PFSK-1 (cell line): ENCODE results near the gene NCLN. TPM values are rescaled to one million over a fixed set of nuclear protein-coding genes. Genes with fewer than 3 reads are reported as not detected.

ENCODE experiments used
- FOXP2 ChIP-seq: optimal IDR thresholded peaks from 2 replicates; pipeline ENCODE3; 2011; ENCODE audit warnings: borderline replicate concordance, control low read depth, inconsistent platforms; ENCODE audit not compliant: insufficient read depth; ENCODE audit errors: extremely low read length, extremely low read depth
- POLR2AphosphoS5 ChIP-seq: IDR thresholded peaks from 2 replicates; pipeline ENCODE4 v1.6.1; 2012; ENCODE audit warnings: low read depth, mild to moderate bottlenecking, control low read depth, low read length, moderate library complexity
- SIN3A ChIP-seq: IDR thresholded peaks from 2 replicates; pipeline ENCODE4 v1.6.1; 2012; ENCODE audit warnings: mild to moderate bottlenecking, low read length, moderate library complexity, borderline replicate concordance; ENCODE audit not compliant: insufficient read depth
- TAF1 ChIP-seq: IDR thresholded peaks from 2 replicates; pipeline ENCODE4 v1.6.1; 2012; ENCODE audit warnings: low read length, control low read depth, borderline replicate concordance; ENCODE audit not compliant: insufficient read depth
- polyA plus RNA-seq: library from polyadenylated mRNA; unstranded; fragments of >200 nt; gene quantifications from one replicate; pipeline ENCODE4 v1.2.1, GENCODE V29; 2012; ENCODE audit warnings: low read depth, missing spikeins; ENCODE audit not compliant: insufficient read length
- TF ChIP-seq, protein P1 (sequence below), 2 experiments: IDR thresholded peaks; 2 replicates each; pipeline versions ENCODE4 v1.6.1 to v1.8.0; 2011 to 2012; ENCODE audit warnings: low read depth in 2 of 2, low read length in 2 of 2, control low read depth in 1 of 2, inconsistent platforms in 1 of 2, mild to moderate bottlenecking in 1 of 2, moderate library complexity in 1 of 2; ENCODE audit not compliant: insufficient read depth in 1 of 2

The NCLN gene, protein sequence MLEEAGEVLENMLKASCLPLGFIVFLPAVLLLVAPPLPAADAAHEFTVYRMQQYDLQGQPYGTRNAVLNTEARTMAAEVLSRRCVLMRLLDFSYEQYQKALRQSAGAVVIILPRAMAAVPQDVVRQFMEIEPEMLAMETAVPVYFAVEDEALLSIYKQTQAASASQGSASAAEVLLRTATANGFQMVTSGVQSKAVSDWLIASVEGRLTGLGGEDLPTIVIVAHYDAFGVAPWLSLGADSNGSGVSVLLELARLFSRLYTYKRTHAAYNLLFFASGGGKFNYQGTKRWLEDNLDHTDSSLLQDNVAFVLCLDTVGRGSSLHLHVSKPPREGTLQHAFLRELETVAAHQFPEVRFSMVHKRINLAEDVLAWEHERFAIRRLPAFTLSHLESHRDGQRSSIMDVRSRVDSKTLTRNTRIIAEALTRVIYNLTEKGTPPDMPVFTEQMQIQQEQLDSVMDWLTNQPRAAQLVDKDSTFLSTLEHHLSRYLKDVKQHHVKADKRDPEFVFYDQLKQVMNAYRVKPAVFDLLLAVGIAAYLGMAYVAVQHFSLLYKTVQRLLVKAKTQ
- 133 TPM for polyA plus RNA-seq

- no peak; the same call in 1 of the 2 replicates for TF ChIP-seq POLR2AphosphoS5
- no peak for TF ChIP-seq SIN3A
- TF ChIP-seq FOXP2: peak; percentile 22
- TF ChIP-seq, protein P1, sequence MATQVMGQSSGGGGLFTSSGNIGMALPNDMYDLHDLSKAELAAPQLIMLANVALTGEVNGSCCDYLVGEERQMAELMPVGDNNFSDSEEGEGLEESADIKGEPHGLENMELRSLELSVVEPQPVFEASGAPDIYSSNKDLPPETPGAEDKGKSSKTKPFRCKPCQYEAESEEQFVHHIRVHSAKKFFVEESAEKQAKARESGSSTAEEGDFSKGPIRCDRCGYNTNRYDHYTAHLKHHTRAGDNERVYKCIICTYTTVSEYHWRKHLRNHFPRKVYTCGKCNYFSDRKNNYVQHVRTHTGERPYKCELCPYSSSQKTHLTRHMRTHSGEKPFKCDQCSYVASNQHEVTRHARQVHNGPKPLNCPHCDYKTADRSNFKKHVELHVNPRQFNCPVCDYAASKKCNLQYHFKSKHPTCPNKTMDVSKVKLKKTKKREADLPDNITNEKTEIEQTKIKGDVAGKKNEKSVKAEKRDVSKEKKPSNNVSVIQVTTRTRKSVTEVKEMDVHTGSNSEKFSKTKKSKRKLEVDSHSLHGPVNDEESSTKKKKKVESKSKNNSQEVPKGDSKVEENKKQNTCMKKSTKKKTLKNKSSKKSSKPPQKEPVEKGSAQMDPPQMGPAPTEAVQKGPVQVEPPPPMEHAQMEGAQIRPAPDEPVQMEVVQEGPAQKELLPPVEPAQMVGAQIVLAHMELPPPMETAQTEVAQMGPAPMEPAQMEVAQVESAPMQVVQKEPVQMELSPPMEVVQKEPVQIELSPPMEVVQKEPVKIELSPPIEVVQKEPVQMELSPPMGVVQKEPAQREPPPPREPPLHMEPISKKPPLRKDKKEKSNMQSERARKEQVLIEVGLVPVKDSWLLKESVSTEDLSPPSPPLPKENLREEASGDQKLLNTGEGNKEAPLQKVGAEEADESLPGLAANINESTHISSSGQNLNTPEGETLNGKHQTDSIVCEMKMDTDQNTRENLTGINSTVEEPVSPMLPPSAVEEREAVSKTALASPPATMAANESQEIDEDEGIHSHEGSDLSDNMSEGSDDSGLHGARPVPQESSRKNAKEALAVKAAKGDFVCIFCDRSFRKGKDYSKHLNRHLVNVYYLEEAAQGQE (IDR thresholded peaks at IDR 0.05; ENCODE audit: insufficient read depth in 1 of 2, low read depth in 2 of 2, low read length in 2 of 2): no peak; a peak in 1 of 4 replicates
- peak; percentile 67; the same call in 1 of the 2 replicates for TF ChIP-seq TAF1
These were observed at the start of gene NCLN for GRCh38 chr19:3185461-3186159. Gene NCLN (plus strand): TSS chr19:3185930. CDS start chr19:3186031, 101 bp downstream.

- TF ChIP-seq TAF1: no peak
- no peak for TF ChIP-seq FOXP2
- no peak for TF ChIP-seq POLR2AphosphoS5
- TF ChIP-seq, protein P1 (IDR thresholded peaks at IDR 0.05; ENCODE audit: insufficient read depth in 1 of 2, low read depth in 2 of 2, low read length in 2 of 2): no peak
- no peak for TF ChIP-seq SIN3A
These were observed 49.6 kb upstream of the NCLN start, which contains the start of gene GNA15 for GRCh38 chr19:3135961-3136683. Gene GNA15 (plus strand): TSS chr19:3136033. CDS start chr19:3136451, 418 bp downstream.

GRCh38 chr19:3136684-3137055, 49.1 kb upstream of the NCLN start:
- TF ChIP-seq FOXP2 (no peak), POLR2AphosphoS5 (no peak), SIN3A (no peak), TAF1 (no peak)
- TF ChIP-seq, protein P1 (IDR thresholded peaks at IDR 0.05; ENCODE audit: insufficient read depth in 1 of 2, low read depth in 2 of 2, low read length in 2 of 2): no peak

GRCh38 chr19:3137119-3137518, 48.6 kb upstream of the NCLN start:
- TF ChIP-seq SIN3A (no peak), FOXP2 (no peak), POLR2AphosphoS5 (no peak), TAF1 (no peak)
- TF ChIP-seq, protein P1 (IDR thresholded peaks at IDR 0.05; ENCODE audit: insufficient read depth in 1 of 2, low read depth in 2 of 2, low read length in 2 of 2): no peak
